Stimulated activated naive B cell treated with anti-CD40 and anti-IgM and Interleukin-4, amounts not matched to agents 10 μg/mL and 1 μg/mL and 100 μg/mL, for 72 hours (primary cell): Measurements from ENCODE around the gene ICAM5.
"Not testable (repeated sequence)": the region's sequence is repeated elsewhere in the genome, so short reads cannot be mapped to it uniquely, and the experiment has no call there.

ENCODE experiments used
- ATAC-seq, 2 donors: fragments of 150-1000 bp; cut with Tn5 transposase; replicated peaks; 2 replicates each; pipeline ENCODE4 v1.10.0; 2021; ENCODE audit warnings: moderate library complexity in 1 of 2
- DNase-seq: peaks from one replicate; pipeline ENCODE4 v3.0.0; 2021
- H3K27ac Mint-ChIP-seq: one replicate; pipeline ENCODE4 v1.8.0; 2022; ENCODE audit warnings: mild to moderate bottlenecking, mixed read lengths
- H3K27me3 Mint-ChIP-seq, 2 donors: one replicate each; pipeline ENCODE4 v1.8.0; 2022; ENCODE audit warnings: mixed read lengths in 2 of 2
- H3K36me3 Mint-ChIP-seq, 2 donors: one replicate each; pipeline ENCODE4 v1.8.0; 2022; ENCODE audit warnings: mixed read lengths in 2 of 2, mild to moderate bottlenecking in 1 of 2
- H3K4me1 Mint-ChIP-seq, 2 donors: one replicate each; pipeline ENCODE4 v1.8.0; 2022; ENCODE audit warnings: mixed read lengths in 2 of 2, mild to moderate bottlenecking in 1 of 2
- H3K4me3 Mint-ChIP-seq, 2 donors: one replicate each; pipeline ENCODE4 v1.8.0; 2022; ENCODE audit warnings: mild to moderate bottlenecking in 2 of 2, mixed read lengths in 2 of 2, moderate library complexity in 1 of 2
- H3K9me3 Mint-ChIP-seq, 2 donors: one replicate each; pipeline ENCODE4 v1.8.0; 2022; ENCODE audit warnings: mixed read lengths in 2 of 2, mild to moderate bottlenecking in 1 of 2

The ICAM5 gene

GRCh38 chr19:10329555-10329954, 39.8 kb downstream of the ICAM5 start:
- ATAC-seq (no peak), DNase-seq (no peak)
- Mint-ChIP-seq H3K27me3 (no peaks in the 10 kb centered on the region), H3K9me3 (no peaks in the 10 kb centered on the region), H3K36me3 (peaks cover 36 to 43% of the 10 kb centered on the region in 2 donors), H3K4me3 (no peak overlapping the region), H3K4me1 (peaks cover 22 to 33% of the 10 kb centered on the region in 2 donors), H3K27ac (peak overlapping the region; percentile 51)

GRCh38 chr19:10332158-10332964, 42.6 kb downstream of the ICAM5 start:
- no peaks in the 10 kb centered on the region for H3K27me3 Mint-ChIP-seq
- no peak for ATAC-seq

GRCh38 chr19:10332965-10333757, 43.4 kb downstream of the ICAM5 start, which contains the start of gene RAVER1:
Gene RAVER1, minus strand, starts transcription at chr19:10333529. Its CDS starts 22 bp downstream, at chr19:10333507.
- H3K4me3 Mint-ChIP-seq: peak within 1 kb of the TSS; percentile 95 to 98
- H3K36me3 Mint-ChIP-seq: peaks cover 40 to 43% of the 10 kb centered on the region in 2 donors
- no peaks in the 10 kb centered on the region for H3K27me3 Mint-ChIP-seq
- H3K4me1 Mint-ChIP-seq: peaks cover 21 to 48% of the 10 kb centered on the region in 2 donors
- no peaks in the 10 kb centered on the region for H3K9me3 Mint-ChIP-seq
- H3K27ac Mint-ChIP-seq: peak within 1 kb of the TSS; percentile 99
- peak; percentile 93 for DNase-seq
- peak; percentile 95 to 96 for ATAC-seq

More at GRCh38 chr19:10332158-10332964, 42.6 kb downstream of the ICAM5 start:
- Mint-ChIP-seq H3K9me3 (no peaks in the 10 kb centered on the region), H3K4me1 (peaks cover 24 to 45% of the 10 kb centered on the region in 2 donors), H3K27ac (peak overlapping the region; percentile 99), H3K36me3 (peaks cover 44 to 49% of the 10 kb centered on the region in 2 donors), H3K4me3 (peak overlapping the region; percentile 95 to 98)
- no peak for DNase-seq

- peak overlapping the region; percentile 99 for H3K27ac Mint-ChIP-seq
- peak overlapping the region; percentile 95 to 98 for H3K4me3 Mint-ChIP-seq
- no peak for DNase-seq
- H3K9me3 Mint-ChIP-seq: no peaks in the 10 kb centered on the region
- H3K36me3 Mint-ChIP-seq: peaks cover 34 to 50% of the 10 kb centered on the region in 2 donors
- peaks cover 28 to 56% of the 10 kb centered on the region in 2 donors for H3K4me1 Mint-ChIP-seq
- peak; percentile 6 to 20 for ATAC-seq
- no peaks in the 10 kb centered on the region for H3K27me3 Mint-ChIP-seq
These were observed 44.2 kb downstream of the ICAM5 start for GRCh38 chr19:10333758-10334587.

GRCh38 chr19:10334588-10335351, 45.0 kb downstream of the ICAM5 start:
- Mint-ChIP-seq H3K27me3 (no peaks in the 10 kb centered on the region), H3K36me3 (peaks cover 27 to 47% of the 10 kb centered on the region in 2 donors), H3K4me1 (peaks cover 33 to 61% of the 10 kb centered on the region in 2 donors), H3K27ac (peak overlapping the region; percentile 51), H3K4me3 (peak overlapping the region; percentile 16 to 39), H3K9me3 (no peaks in the 10 kb centered on the region)
- ATAC-seq (no peak), DNase-seq (no peak)

- Mint-ChIP-seq H3K36me3 (peaks cover 23 to 43% of the 10 kb centered on the region in 2 donors), H3K27me3 (no peaks in the 10 kb centered on the region), H3K9me3 (no peaks in the 10 kb centered on the region), H3K4me3 (peak overlapping the region in 1 of 2 donors; percentile 6), H3K4me1 (peaks cover 33 to 65% of the 10 kb centered on the region in 2 donors), H3K27ac (no peak overlapping the region)
- ATAC-seq (no peak), DNase-seq (no peak)
These were observed 45.7 kb downstream of the ICAM5 start for GRCh38 chr19:10335352-10335985.

GRCh38 chr19:10336725-10337124, 47.0 kb downstream of the ICAM5 start:
- H3K4me1 Mint-ChIP-seq: peaks cover 38 to 71% of the 10 kb centered on the region in 2 donors
- not testable (repeated sequence) for DNase-seq, H3K9me3 Mint-ChIP-seq, ATAC-seq, H3K4me3 Mint-ChIP-seq, H3K27ac Mint-ChIP-seq, H3K27me3 Mint-ChIP-seq
- peaks cover 23 to 43% of the 10 kb centered on the region in 2 donors for H3K36me3 Mint-ChIP-seq

GRCh38 chr19:10338940-10339339, 49.2 kb downstream of the ICAM5 start:
- ATAC-seq (peak in 1 of 2 donors; percentile 1), DNase-seq (no peak)
- Mint-ChIP-seq H3K27ac (peak overlapping the region; percentile 95), H3K9me3 (no peaks in the 10 kb centered on the region), H3K4me3 (peak overlapping the region; percentile 94 to 98), H3K36me3 (peaks cover 12 to 26% of the 10 kb centered on the region in 2 donors), H3K4me1 (peaks cover 28 to 50% of the 10 kb centered on the region in 2 donors), H3K27me3 (no peaks in the 10 kb centered on the region)

GRCh38 chr19:10339380-10339960, 49.7 kb downstream of the ICAM5 start, which contains the start of gene ICAM3:
Gene ICAM3, minus strand, starts transcription at chr19:10339624. Its CDS starts 10 bp downstream, at chr19:10339614.
- Mint-ChIP-seq H3K36me3 (peaks cover 12 to 22% of the 10 kb centered on the region in 2 donors), H3K9me3 (no peaks in the 10 kb centered on the region), H3K4me1 (peaks cover 25 to 45% of the 10 kb centered on the region in 2 donors), H3K27ac (peak within 1 kb of the TSS; percentile 95), H3K4me3 (peak within 1 kb of the TSS; percentile 94 to 98), H3K27me3 (no peaks in the 10 kb centered on the region)
- ATAC-seq (peak; percentile 99), DNase-seq (peak; percentile 75)

- ATAC-seq (peak in 1 of 2 donors; percentile 3), DNase-seq (no peak)
These were observed 50.2 kb downstream of the ICAM5 start for GRCh38 chr19:10339977-10340376.

GRCh38 chr19:10343495-10343894, 53.7 kb downstream of the ICAM5 start:
- Mint-ChIP-seq H3K4me1 (peaks cover 22 to 25% of the 10 kb centered on the region in 2 donors), H3K36me3 (peaks cover 0 to 9% of the 10 kb centered on the region in 2 donors), H3K27me3 (no peaks in the 10 kb centered on the region), H3K9me3 (no peaks in the 10 kb centered on the region), H3K4me3 (no peak overlapping the region), H3K27ac (no peak overlapping the region)
- ATAC-seq (no peak), DNase-seq (no peak)

More at GRCh38 chr19:10339977-10340376, 50.2 kb downstream of the ICAM5 start:
- H3K4me3 Mint-ChIP-seq: peak overlapping the region; percentile 94 to 98
- no peaks in the 10 kb centered on the region for H3K27me3 Mint-ChIP-seq
- no peaks in the 10 kb centered on the region for H3K9me3 Mint-ChIP-seq
- H3K4me1 Mint-ChIP-seq: peaks cover 25 to 44% of the 10 kb centered on the region in 2 donors
- peak overlapping the region; percentile 95 for H3K27ac Mint-ChIP-seq
- H3K36me3 Mint-ChIP-seq: peaks cover 9 to 18% of the 10 kb centered on the region in 2 donors

- ATAC-seq (no peak), DNase-seq (no peak)
- no peaks in the 10 kb centered on the region for H3K9me3 Mint-ChIP-seq
- peaks cover 9 to 12% of the 10 kb centered on the region in 2 donors for H3K4me1 Mint-ChIP-seq
- H3K27ac Mint-ChIP-seq: no peak overlapping the region
- no peaks in the 10 kb centered on the region for H3K27me3 Mint-ChIP-seq
- H3K4me3 Mint-ChIP-seq: no peak overlapping the region
- H3K36me3 Mint-ChIP-seq: peaks cover 3 to 5% of the 10 kb centered on the region in 2 donors
These were observed 55.0 kb downstream of the ICAM5 start for GRCh38 chr19:10344780-10345179.
